ENCODE measurements around the gene STARD3NL.
"Not testable (repeated sequence)": the region's sequence is repeated elsewhere in the genome, so short reads cannot be mapped to it uniquely, and the experiment has no call there.

The STARD3NL gene

DNA sequence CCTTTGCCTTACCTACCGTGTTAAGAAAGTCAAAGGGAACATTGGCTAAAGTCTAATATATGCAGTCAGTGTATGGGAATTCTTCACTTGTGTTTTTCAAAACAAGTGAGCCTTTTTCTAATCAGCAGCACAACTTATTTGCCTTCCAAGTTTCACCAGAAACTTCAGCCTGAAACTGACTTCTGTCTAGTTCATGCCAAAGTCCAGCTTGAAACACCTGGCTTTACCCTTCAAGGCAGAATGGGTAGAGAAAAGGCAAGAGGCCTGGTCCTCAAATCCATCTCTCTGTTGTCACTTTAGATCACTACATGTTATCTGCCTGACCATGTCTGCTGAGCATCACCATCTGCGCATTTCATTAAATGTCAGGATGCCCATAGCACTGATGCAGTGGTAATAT lies 92.4 kb downstream of the STARD3NL start:
- DNase-seq: not testable (repeated sequence)

- DNase-seq: no peak
Observed at GRCh38 chr7:38273286-38273995, 95.4 kb downstream of the STARD3NL start, which contains the start of gene TARP. TSS of gene TARP (minus strand) at chr7:38273636.

- DNase-seq: no peak
Observed at GRCh38 chr7:38274486-38274885, 96.4 kb downstream of the STARD3NL start.

DNA sequence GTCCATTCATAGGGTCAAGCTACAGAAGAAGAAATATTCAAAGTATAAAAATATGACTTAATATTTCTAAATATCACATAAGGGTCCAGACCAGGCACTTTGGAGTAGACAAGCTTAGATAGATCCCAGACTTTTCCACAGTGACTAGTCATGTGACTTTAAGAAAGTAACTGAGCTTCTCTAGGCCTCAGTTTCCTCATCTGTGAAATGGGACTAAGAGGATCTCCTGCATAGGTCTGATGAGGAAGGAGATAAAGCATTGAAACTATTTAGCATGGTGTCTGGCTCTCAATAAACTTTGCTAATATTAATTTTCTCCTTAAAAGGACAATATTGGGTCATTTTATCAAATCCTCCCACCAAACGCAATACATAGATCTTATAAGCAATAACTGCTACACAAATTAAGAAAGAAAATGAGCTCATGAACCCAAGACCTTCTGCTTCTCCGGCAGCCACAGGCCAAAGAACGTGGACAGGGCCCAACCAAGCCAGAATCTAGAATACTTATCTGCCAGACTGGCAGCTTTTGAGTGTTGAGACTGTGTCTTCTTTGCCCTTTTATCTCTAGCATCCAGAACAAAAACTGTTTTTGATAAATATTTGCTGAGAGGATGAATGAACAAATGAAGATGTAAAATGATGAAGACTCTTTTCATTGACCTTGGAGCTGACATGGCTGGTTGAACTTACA lies 97.0 kb downstream of the STARD3NL start:
- DNase-seq: no peak

GRCh38 chr7:38276096-38276877 lies 98.2 kb downstream of the STARD3NL start:
- DNase-seq: no peak

DNA sequence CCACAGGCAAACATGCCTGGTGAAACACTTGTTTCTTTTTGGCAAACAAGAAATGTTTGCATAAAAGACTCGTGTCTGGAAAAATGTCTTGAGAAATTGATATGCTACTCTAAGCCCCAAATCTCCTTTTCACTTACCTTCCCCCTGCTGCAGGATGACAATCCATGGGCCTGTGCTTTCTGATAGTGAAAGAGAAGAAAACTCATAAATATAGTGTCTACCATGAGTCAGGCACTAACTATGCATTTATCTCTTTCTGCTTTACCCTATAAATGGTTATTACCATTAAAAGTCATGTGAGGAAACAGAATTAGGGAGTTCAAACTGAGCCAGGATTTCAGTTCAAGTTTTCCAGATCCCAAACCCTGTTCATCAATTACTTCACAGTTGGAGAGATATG lies 102.0 kb downstream of the STARD3NL start:
- no peak for DNase-seq

Data from stimulated activated CD4-positive, alpha-beta T cell treated with anti-CD3 and anti-CD28 coated beads, Interleukin-1b, Interleukin-23, amount 100 ng/mL, for 48 hours (primary cell).